Neural crest cell (in vitro differentiated cells): ENCODE results near the gene GABRR2. TPM values are rescaled to one million over a fixed set of nuclear protein-coding genes. Genes with fewer than 3 reads are reported as not detected.

ENCODE experiments used
- DNase-seq: peaks from one replicate; pipeline ENCODE4 v3.0.0; 2021; ENCODE audit warnings: low read depth, mixed read lengths, low spot score
- H3K27ac Mint-ChIP-seq: one replicate; pipeline ENCODE4 v1.8.0; 2021; ENCODE audit warnings: mild to moderate bottlenecking, mixed read lengths; ENCODE audit not compliant: unreplicated experiment
- H3K27me3 Mint-ChIP-seq: 2 replicates; pipeline ENCODE4 v1.8.0; 2021; ENCODE audit warnings: low read depth, mild to moderate bottlenecking, mixed read lengths
- H3K36me3 Mint-ChIP-seq: 2 replicates; pipeline ENCODE4 v1.8.0; 2021; ENCODE audit warnings: low read depth, mild to moderate bottlenecking, mixed read lengths
- H3K4me1 Mint-ChIP-seq: 2 replicates; pipeline ENCODE4 v1.8.0; 2021; ENCODE audit warnings: mixed read lengths
- H3K4me3 Mint-ChIP-seq: one replicate; pipeline ENCODE4 v1.8.0; 2021; ENCODE audit warnings: mild to moderate bottlenecking, mixed read lengths
- H3K9me3 Mint-ChIP-seq: 2 replicates; pipeline ENCODE4 v1.8.0; 2021; ENCODE audit warnings: mixed read lengths
- CTCF ChIP-seq: fragments of 200-600 bp; sonication (generic); conservative IDR thresholded peaks from 2 replicates; pipeline ENCODE4 v1.5.0; 2021; ENCODE audit warnings: antibody characterized with exemption, mild to moderate bottlenecking
- total RNA-seq: library from RNA; stranded (reverse); gene quantifications from 2 replicates; pipeline ENCODE4 v1.2.1, GENCODE V29; 2021

GABRR2 gene
- total RNA-seq, 1 donor from 2014 or later: 0.51 TPM

- DNase-seq: no peak
- no peak for TF ChIP-seq CTCF
- no peaks in the 10 kb centered on the region for H3K36me3 Mint-ChIP-seq
- no peak overlapping the region for H3K27ac Mint-ChIP-seq
- no peaks in the 10 kb centered on the region for H3K4me1 Mint-ChIP-seq
- H3K9me3 Mint-ChIP-seq: peaks cover 3% of the 10 kb centered on the region
- H3K27me3 Mint-ChIP-seq: no peaks in the 10 kb centered on the region
- no peak overlapping the region for H3K4me3 Mint-ChIP-seq
Measured at GRCh38 chr6:89209457-89209856, 105.6 kb downstream of the GABRR2 start.

- no peak overlapping the region for H3K27ac Mint-ChIP-seq
- DNase-seq: no peak
- H3K4me3 Mint-ChIP-seq: no peak overlapping the region
- H3K4me1 Mint-ChIP-seq: no peaks in the 10 kb centered on the region
- H3K9me3 Mint-ChIP-seq: no peaks in the 10 kb centered on the region
- TF ChIP-seq CTCF: no peak
- no peaks in the 10 kb centered on the region for H3K27me3 Mint-ChIP-seq
- H3K36me3 Mint-ChIP-seq: no peaks in the 10 kb centered on the region
Measured at GRCh38 chr6:89208551-89208950, 106.5 kb downstream of the GABRR2 start.

Other genes with a start within 250 kb of the GABRR2 start
- 42.0 and 51.4 TPM in 2 replicates for gene PNRC1, start 234.5 kb downstream of the GABRR2 start, total RNA-seq
- gene SRSF12, start 197.2 kb downstream of the GABRR2 start, total RNA-seq: 21.9 and 23.5 TPM in 2 replicates
- 16.1 and 16.5 TPM in 2 replicates for gene PM20D2, start 169.2 kb downstream of the GABRR2 start, total RNA-seq
- 0.12 TPM in 1 of 2 replicates, not detected in the other for gene GABRR1, start 97.9 kb downstream of the GABRR2 start, total RNA-seq
- 34.1 and 36.8 TPM in 2 replicates for gene UBE2J1, start 37.4 kb upstream of the GABRR2 start, total RNA-seq
- gene RRAGD, start 97.0 kb upstream of the GABRR2 start, total RNA-seq: 12.8 and 14.0 TPM in 2 replicates
- 20.5 and 20.7 TPM in 2 replicates for gene ANKRD6, start 117.9 kb upstream of the GABRR2 start, total RNA-seq